Astrocyte (in vitro differentiated cells and primary cell): ENCODE measurements around the gene HOXA10. TPM values are rescaled to one million over a fixed set of nuclear protein-coding genes. Genes with fewer than 3 reads are reported as not detected.
A peak's percentile ranks its signal among the peaks of the same experiment; 100 is the strongest.

Experiments
- DNase-seq: peaks from one replicate; pipeline ENCODE4 v3.0.0-alpha.2; 2010; ENCODE audit warnings: low read depth
- FAIRE-seq: peaks from 2 replicates; lab custom pipeline; 2011; peaks lifted over from hg19 to GRCh38; lab: Jason Lieb, UNC
- H2AFZ ChIP-seq: 2 replicates; pipeline ENCODE4 v1.6.0; 2012; ENCODE audit warnings: low read depth, low read length, inconsistent platforms
- H3K27ac ChIP-seq: 2 replicates; pipeline ENCODE4 v1.5.1; 2011; ENCODE audit warnings: low read depth, low read length, inconsistent platforms
- H3K27me3 ChIP-seq: 2 replicates; pipeline ENCODE4 v1.6.0; 2011; ENCODE audit warnings: low read length, inconsistent platforms; ENCODE audit not compliant: insufficient read depth
- H3K36me3 ChIP-seq: 2 replicates; pipeline ENCODE4 v1.5.1; 2011; ENCODE audit warnings: low read length, inconsistent platforms; ENCODE audit not compliant: insufficient read depth
- H3K4me1 ChIP-seq: 2 replicates; pipeline ENCODE4 v1.5.1; 2011; ENCODE audit warnings: low read length, inconsistent platforms; ENCODE audit not compliant: insufficient read depth
- H3K4me2 ChIP-seq: 2 replicates; pipeline ENCODE4 v1.6.0; 2012; ENCODE audit warnings: low read length, inconsistent platforms
- H3K4me3 ChIP-seq: 2 replicates; pipeline ENCODE4 v1.5.1; 2011; ENCODE audit warnings: low read depth, mild to moderate bottlenecking, low read length, inconsistent platforms; ENCODE audit not compliant: insufficient read depth
- H3K79me2 ChIP-seq: 2 replicates; pipeline ENCODE4 v1.6.0; 2012; ENCODE audit warnings: mild to moderate bottlenecking, low read length, inconsistent platforms; ENCODE audit not compliant: insufficient read depth
- H3K9ac ChIP-seq: 2 replicates; pipeline ENCODE4 v1.6.0; 2012; ENCODE audit warnings: mild to moderate bottlenecking, low read length, inconsistent platforms
- H3K9me3 ChIP-seq: 2 replicates; pipeline ENCODE4 v1.5.1; 2012; ENCODE audit warnings: low read depth, mild to moderate bottlenecking, low read length, inconsistent platforms; ENCODE audit not compliant: insufficient read depth
- H4K20me1 ChIP-seq: 2 replicates; pipeline ENCODE4 v1.6.0; 2012; ENCODE audit warnings: low read length, inconsistent platforms; ENCODE audit not compliant: insufficient read depth
- H3K27ac Mint-ChIP-seq: one replicate; pipeline ENCODE4 v1.8.0; 2021; ENCODE audit warnings: mild to moderate bottlenecking, mixed read lengths; ENCODE audit not compliant: unreplicated experiment
- H3K27me3 Mint-ChIP-seq: one replicate; pipeline ENCODE4 v1.8.0; 2021; ENCODE audit warnings: low read depth, mixed read lengths; ENCODE audit not compliant: unreplicated experiment
- H3K36me3 Mint-ChIP-seq: one replicate; pipeline ENCODE4 v1.8.0; 2021; ENCODE audit warnings: low read depth, mixed read lengths; ENCODE audit not compliant: unreplicated experiment
- H3K4me1 Mint-ChIP-seq: one replicate; pipeline ENCODE4 v1.8.0; 2021; ENCODE audit warnings: low read depth, mixed read lengths; ENCODE audit not compliant: unreplicated experiment
- H3K4me3 Mint-ChIP-seq: one replicate; pipeline ENCODE4 v1.8.0; 2021; ENCODE audit warnings: mild to moderate bottlenecking, moderate library complexity, mixed read lengths; ENCODE audit not compliant: unreplicated experiment
- H3K9me3 Mint-ChIP-seq: one replicate; pipeline ENCODE4 v1.8.0; 2021; ENCODE audit warnings: mild to moderate bottlenecking, mixed read lengths; ENCODE audit not compliant: unreplicated experiment
- EZH2 ChIP-seq: IDR thresholded peaks from 2 replicates; pipeline ENCODE4 v1.6.1; 2012; ENCODE audit warnings: mild to moderate bottlenecking, low read length, inconsistent platforms; ENCODE audit not compliant: insufficient read depth
- total RNA-seq: library from RNA; stranded (reverse); gene quantifications from 2 replicates; pipeline ENCODE4 v1.2.1, GENCODE V29; 2021
- TF ChIP-seq, protein P1 (sequence below): IDR thresholded peaks from 2 replicates; pipeline ENCODE4 v1.5.1; 2011; ENCODE audit warnings: low read depth, mild to moderate bottlenecking, inconsistent platforms, low read length, moderate library complexity; ENCODE audit not compliant: insufficient read depth

The HOXA10 gene
- total RNA-seq, 1 donor from 2014 or later: not detected

GRCh38 chr7:27146491-27147198 is 27.5 kb downstream of the HOXA10 start:
- peaks cover 86% of the 10 kb centered on the region for H3K27me3 Mint-ChIP-seq
- Histone ChIP-seq H3K4me3 (no peak overlapping the region), H3K9ac (no peak overlapping the region), H3K4me2 (no peak overlapping the region), H3K27ac (no peak overlapping the region), H4K20me1 (peaks cover 2% of the 10 kb centered on the region), H3K27me3 (peaks cover 94% of the 10 kb centered on the region), H3K36me3 (no peaks in the 10 kb centered on the region), H3K79me2 (no peaks in the 10 kb centered on the region), H2AFZ (no peak overlapping the region), H3K4me1 (peaks cover 5% of the 10 kb centered on the region), H3K9me3 (peaks cover 18% of the 10 kb centered on the region)
- H3K36me3 Mint-ChIP-seq: peaks cover under 1% of the 10 kb centered on the region
- DNase-seq: no peak
- H3K27ac Mint-ChIP-seq: no peak overlapping the region
- H3K9me3 Mint-ChIP-seq: peaks cover 56% of the 10 kb centered on the region
- no peaks in the 10 kb centered on the region for H3K4me1 Mint-ChIP-seq
- TF ChIP-seq, protein P1, sequence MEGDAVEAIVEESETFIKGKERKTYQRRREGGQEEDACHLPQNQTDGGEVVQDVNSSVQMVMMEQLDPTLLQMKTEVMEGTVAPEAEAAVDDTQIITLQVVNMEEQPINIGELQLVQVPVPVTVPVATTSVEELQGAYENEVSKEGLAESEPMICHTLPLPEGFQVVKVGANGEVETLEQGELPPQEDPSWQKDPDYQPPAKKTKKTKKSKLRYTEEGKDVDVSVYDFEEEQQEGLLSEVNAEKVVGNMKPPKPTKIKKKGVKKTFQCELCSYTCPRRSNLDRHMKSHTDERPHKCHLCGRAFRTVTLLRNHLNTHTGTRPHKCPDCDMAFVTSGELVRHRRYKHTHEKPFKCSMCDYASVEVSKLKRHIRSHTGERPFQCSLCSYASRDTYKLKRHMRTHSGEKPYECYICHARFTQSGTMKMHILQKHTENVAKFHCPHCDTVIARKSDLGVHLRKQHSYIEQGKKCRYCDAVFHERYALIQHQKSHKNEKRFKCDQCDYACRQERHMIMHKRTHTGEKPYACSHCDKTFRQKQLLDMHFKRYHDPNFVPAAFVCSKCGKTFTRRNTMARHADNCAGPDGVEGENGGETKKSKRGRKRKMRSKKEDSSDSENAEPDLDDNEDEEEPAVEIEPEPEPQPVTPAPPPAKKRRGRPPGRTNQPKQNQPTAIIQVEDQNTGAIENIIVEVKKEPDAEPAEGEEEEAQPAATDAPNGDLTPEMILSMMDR: no peak
- TF ChIP-seq EZH2: no peak
- H3K4me3 Mint-ChIP-seq: no peak overlapping the region
- no peak for FAIRE-seq

DNA sequence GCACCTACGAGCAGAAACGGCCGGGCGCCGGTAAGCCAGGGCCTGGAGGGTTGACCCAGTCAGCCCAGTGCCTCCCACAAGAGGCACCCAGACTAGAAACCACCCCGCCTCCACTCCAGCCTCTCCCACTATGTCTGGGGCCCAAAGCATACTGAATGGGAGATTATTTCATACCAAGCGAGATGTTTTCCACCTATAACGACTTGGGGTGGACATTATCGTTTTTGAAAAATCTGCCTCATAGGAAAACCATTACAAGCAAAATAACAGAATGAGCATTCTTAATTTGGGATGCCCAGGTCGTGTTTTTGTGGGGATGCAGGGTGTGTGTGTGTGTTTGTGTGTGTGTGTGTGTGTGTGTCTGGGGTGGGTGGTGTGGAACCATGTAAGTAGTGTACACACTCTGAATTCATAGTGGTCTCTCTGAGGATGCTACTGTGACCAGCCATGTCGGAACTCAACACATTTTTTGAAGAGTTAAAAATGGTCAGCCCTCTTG is 28.2 kb downstream of the HOXA10 start:
- Histone ChIP-seq H3K27ac (no peak overlapping the region), H3K4me2 (no peak overlapping the region), H3K79me2 (no peaks in the 10 kb centered on the region), H3K36me3 (no peaks in the 10 kb centered on the region), H2AFZ (no peak overlapping the region), H3K4me3 (no peak overlapping the region), H4K20me1 (peaks cover 2% of the 10 kb centered on the region), H3K27me3 (peaks cover 94% of the 10 kb centered on the region), H3K9ac (no peak overlapping the region), H3K4me1 (peaks cover 1% of the 10 kb centered on the region), H3K9me3 (peaks cover 18% of the 10 kb centered on the region)
- TF ChIP-seq, protein P1: no peak
- no peak for TF ChIP-seq EZH2
- Mint-ChIP-seq H3K4me3 (no peak overlapping the region), H3K27me3 (peaks cover 86% of the 10 kb centered on the region), H3K9me3 (peaks cover 55% of the 10 kb centered on the region), H3K36me3 (peaks cover 3% of the 10 kb centered on the region), H3K27ac (no peak overlapping the region), H3K4me1 (no peaks in the 10 kb centered on the region)
- DNase-seq (no peak), FAIRE-seq (no peak)

DNA sequence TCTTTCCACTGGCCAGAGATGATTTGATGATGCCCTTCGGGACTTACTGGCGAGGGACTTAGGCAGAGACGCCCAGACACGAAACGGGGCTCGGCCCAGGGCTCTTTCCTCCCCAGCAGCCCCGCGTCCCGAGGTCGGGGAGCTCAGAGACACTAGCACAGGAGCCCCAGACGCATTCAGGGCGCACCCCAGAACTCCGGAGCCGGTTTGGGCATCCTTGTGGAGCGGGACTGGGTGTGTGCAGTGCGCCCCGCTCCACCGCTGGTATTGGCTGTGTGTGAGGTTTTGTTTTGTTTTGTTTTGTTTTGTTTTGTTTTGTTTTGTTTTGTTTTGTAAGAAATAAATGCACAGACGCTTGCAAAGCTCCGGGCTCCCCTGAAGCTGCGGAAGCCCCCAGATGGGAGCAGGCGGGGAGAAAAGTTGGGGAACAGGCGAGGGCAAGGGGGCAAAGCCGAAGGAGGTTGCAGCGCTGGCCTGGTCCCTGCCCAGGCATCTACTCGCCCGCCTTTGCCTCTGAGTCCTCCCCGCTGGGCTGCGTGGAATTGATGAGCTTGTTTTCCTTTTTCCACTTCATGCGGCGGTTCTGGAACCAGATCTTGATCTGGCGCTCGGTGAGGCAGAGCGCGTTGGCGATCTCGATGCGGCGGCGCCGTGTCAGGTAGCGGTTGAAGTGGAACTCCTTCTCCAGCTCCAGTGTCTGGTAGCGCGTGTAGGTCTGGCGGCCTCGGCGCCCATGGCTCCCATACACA is 28.8 kb downstream of the HOXA10 start:
- Mint-ChIP-seq H3K27me3 (peaks cover 89% of the 10 kb centered on the region), H3K36me3 (peaks cover 3% of the 10 kb centered on the region), H3K9me3 (peaks cover 52% of the 10 kb centered on the region), H3K4me1 (no peaks in the 10 kb centered on the region), H3K4me3 (no peak overlapping the region), H3K27ac (no peak overlapping the region)
- Histone ChIP-seq H2AFZ (no peak overlapping the region), H3K36me3 (no peaks in the 10 kb centered on the region), H3K4me3 (no peak overlapping the region), H3K27me3 (peaks cover 96% of the 10 kb centered on the region), H3K9me3 (peaks cover 18% of the 10 kb centered on the region), H3K27ac (no peak overlapping the region), H4K20me1 (peaks cover 2% of the 10 kb centered on the region), H3K9ac (no peak overlapping the region), H3K79me2 (no peaks in the 10 kb centered on the region), H3K4me1 (no peaks in the 10 kb centered on the region), H3K4me2 (peak overlapping the region; percentile 33)
- FAIRE-seq (no peak), DNase-seq (no peak)
- peak; percentile 79 for TF ChIP-seq EZH2
- TF ChIP-seq, protein P1: no peak
